Activated naive CD8-positive, alpha-beta T cell treated with anti-CD3 and anti-CD28 coated beads, Interleukin-2, amount 10 ng/mL, durations not matched to agents 7 days and 5 days (primary cell): Measurements from ENCODE around the gene RCAN1. TPM values are rescaled to one million over a fixed set of nuclear protein-coding genes. Genes with fewer than 3 reads are reported as not detected.

Experiments used
- ATAC-seq: fragments of 150-1000 bp; cut with Tn5 transposase; one replicate; pipeline ENCODE4 v1.10.0; 2021; ENCODE audit warnings: low read depth, moderate library complexity
- POLR2A ChIA-PET: fragments of 350-600 bp; sonication (Branson Sonifier 250); formaldehyde crosslinking; loops from one replicate; lab custom pipeline; 2021; ENCODE audit warnings: antibody characterized with exemption; lab: Charles Lee
- DNase-seq: peaks from one replicate; pipeline ENCODE4 v3.0.0; 2021
- H3K27ac Mint-ChIP-seq: one replicate; pipeline ENCODE4 v1.8.0; 2022; ENCODE audit warnings: mild to moderate bottlenecking, mixed read lengths
- H3K27me3 Mint-ChIP-seq: one replicate; pipeline ENCODE4 v1.8.0; 2022; ENCODE audit warnings: mild to moderate bottlenecking, moderate library complexity, mixed read lengths
- H3K36me3 Mint-ChIP-seq: one replicate; pipeline ENCODE4 v1.8.0; 2021; ENCODE audit warnings: mild to moderate bottlenecking, mixed read lengths
- H3K4me1 Mint-ChIP-seq: one replicate; pipeline ENCODE4 v1.8.0; 2021; ENCODE audit warnings: mixed read lengths
- H3K4me3 Mint-ChIP-seq: one replicate; pipeline ENCODE4 v1.8.0; 2022; ENCODE audit warnings: mild to moderate bottlenecking, moderate library complexity, mixed read lengths
- H3K9me3 Mint-ChIP-seq: one replicate; pipeline ENCODE4 v1.8.0; 2021; ENCODE audit warnings: mixed read lengths
- total RNA-seq, 2 experiments: library from RNA; stranded (reverse); gene quantifications; one replicate each; pipeline ENCODE4 v1.2.3, GENCODE V29; 2021

Gene RCAN1
- total RNA-seq, 2 experiments from 2014 or later, result 7.3 to 7.4 TPM

DNA sequence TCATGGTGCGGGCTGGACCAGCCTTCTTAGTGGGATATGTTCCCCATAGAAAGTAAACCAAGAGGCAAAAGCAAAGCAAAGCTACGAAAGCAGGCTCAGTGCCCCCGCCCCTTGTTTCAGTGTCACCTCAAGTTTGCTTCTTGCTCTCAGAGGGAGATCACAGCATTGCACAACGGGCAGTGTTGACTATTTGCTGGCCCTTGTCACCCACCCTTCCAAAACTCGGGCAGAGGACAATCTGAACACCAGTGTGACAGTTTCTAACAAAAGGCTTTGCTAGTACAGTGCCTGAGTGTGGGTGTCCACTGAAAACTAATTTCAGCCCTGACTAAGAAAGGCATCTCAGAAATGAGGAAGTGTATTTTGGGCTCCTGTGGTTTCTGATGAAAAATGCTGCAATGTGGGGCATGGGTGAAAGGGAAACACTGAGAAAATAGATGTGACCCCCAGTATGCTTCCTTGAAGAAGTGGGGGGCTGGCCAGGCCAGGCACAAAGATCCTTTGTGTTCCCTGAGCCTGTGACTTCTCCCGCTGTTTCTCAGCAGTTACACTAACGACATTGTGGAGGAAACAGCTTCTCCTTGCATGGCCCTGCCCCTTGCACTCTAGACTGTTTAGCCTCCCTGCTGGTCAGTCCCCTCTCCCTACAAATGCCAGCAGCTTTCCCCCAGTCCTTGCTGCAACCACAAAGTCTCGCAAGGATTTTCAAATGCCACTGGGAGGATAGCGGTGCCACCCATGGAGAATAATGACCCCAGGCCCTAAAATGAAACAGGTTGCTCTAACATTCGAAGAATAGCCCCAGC, 69.6 kb downstream of the RCAN1 start:
- Mint-ChIP-seq H3K4me3 (no peak overlapping the region), H3K9me3 (no peaks in the 10 kb centered on the region), H3K27ac (no peak overlapping the region), H3K36me3 (peaks cover 3% of the 10 kb centered on the region), H3K27me3 (no peaks in the 10 kb centered on the region), H3K4me1 (peaks cover 2% of the 10 kb centered on the region)
- POLR2A ChIA-PET, result no interaction called here
- ATAC-seq (no peak), DNase-seq (no peak)

- ATAC-seq, result no peak
- H3K9me3 Mint-ChIP-seq, result no peaks in the 10 kb centered on the region
These were observed 70.8 kb downstream of the RCAN1 start for GRCh38 chr21:34544032-34544496.

DNA sequence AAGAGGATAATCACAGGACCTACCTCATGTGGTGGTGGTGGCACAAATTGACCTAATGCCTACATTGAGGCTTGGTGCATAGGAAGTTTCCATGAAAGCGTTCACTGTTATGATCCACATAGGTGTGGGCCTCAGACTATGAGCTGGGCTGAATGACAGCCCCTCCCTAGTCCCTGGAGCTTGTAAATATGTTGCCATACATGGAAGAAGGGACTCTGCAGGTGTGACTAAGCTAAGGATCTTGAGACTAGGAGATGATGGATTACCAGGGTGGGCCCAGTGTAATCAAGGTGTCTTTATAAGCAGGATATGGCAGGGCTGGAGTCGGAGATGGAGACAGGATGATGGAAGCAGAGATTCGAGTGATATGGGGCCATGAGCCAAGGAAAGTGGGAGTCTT, 71.9 kb downstream of the RCAN1 start:
- H3K4me3 Mint-ChIP-seq, result no peak overlapping the region
- DNase-seq, result no peak
- no peak for ATAC-seq
- POLR2A ChIA-PET, result no interaction called here
- H3K27me3 Mint-ChIP-seq, result no peaks in the 10 kb centered on the region
- H3K27ac Mint-ChIP-seq, result no peak overlapping the region
- H3K36me3 Mint-ChIP-seq, result peaks cover 3% of the 10 kb centered on the region
- no peaks in the 10 kb centered on the region for H3K9me3 Mint-ChIP-seq
- peaks cover 2% of the 10 kb centered on the region for H3K4me1 Mint-ChIP-seq

More at GRCh38 chr21:34544032-34544496, 70.8 kb downstream of the RCAN1 start:
- no peak for DNase-seq
- Mint-ChIP-seq H3K4me3 (no peak overlapping the region), H3K4me1 (peaks cover 2% of the 10 kb centered on the region), H3K36me3 (peaks cover 3% of the 10 kb centered on the region), H3K27me3 (no peaks in the 10 kb centered on the region), H3K27ac (no peak overlapping the region)
- POLR2A ChIA-PET, result no interaction called here

DNA sequence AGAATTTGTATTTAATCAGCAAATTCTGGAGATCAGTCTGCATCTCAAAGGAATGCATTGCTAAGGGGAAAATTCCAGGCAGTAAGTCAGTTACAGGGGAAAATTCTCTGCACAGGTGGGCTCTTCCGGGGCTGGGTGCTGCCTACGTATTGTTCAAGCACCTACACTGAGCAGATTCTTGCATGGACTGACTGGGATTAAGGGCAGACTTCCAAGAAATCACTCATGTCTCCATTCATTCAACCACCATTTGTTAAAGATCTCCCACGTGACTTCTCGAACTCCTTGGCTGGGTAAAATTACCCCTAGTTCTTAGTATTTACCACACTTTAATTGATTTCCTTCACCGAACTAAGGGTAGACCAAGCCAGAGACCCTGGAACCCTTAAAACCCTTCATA, 74.7 kb downstream of the RCAN1 start:
- H3K27ac Mint-ChIP-seq, result no peak overlapping the region
- H3K27me3 Mint-ChIP-seq, result no peaks in the 10 kb centered on the region
- H3K36me3 Mint-ChIP-seq, result peaks cover 3% of the 10 kb centered on the region
- H3K4me1 Mint-ChIP-seq, result peaks cover 2% of the 10 kb centered on the region
- no peak for DNase-seq
- ATAC-seq, result no peak
- H3K9me3 Mint-ChIP-seq, result no peaks in the 10 kb centered on the region
- POLR2A ChIA-PET, result no interaction called here
- H3K4me3 Mint-ChIP-seq, result no peak overlapping the region

GRCh38 chr21:34537838-34538237, 77.1 kb downstream of the RCAN1 start:
- Mint-ChIP-seq H3K9me3 (no peaks in the 10 kb centered on the region), H3K4me3 (no peak overlapping the region), H3K36me3 (no peaks in the 10 kb centered on the region), H3K27ac (no peak overlapping the region), H3K4me1 (peaks cover 4% of the 10 kb centered on the region), H3K27me3 (no peaks in the 10 kb centered on the region)
- ATAC-seq, result no peak
- DNase-seq, result no peak
- POLR2A ChIA-PET, result no interaction called here

DNA sequence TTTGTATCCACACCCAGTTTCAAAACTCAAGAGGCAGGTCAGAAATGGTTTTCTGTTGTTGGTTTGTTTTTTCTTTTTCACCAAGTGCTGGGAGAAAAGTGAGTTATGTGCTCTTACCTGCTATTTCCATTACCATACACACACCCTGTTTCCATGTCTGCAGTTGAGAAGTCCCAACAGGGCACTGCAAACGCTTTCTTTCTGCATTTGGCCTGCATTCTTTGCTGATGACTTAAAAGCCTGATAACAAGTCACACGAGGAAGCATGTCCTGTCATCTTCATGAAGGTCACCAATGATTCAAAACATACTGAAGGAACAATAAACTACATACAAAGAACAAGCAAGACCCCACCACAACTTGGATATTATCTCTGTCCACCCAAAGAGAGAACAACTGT, 78.1 kb downstream of the RCAN1 start:
- no peak for ATAC-seq
- no peaks in the 10 kb centered on the region for H3K27me3 Mint-ChIP-seq

DNA sequence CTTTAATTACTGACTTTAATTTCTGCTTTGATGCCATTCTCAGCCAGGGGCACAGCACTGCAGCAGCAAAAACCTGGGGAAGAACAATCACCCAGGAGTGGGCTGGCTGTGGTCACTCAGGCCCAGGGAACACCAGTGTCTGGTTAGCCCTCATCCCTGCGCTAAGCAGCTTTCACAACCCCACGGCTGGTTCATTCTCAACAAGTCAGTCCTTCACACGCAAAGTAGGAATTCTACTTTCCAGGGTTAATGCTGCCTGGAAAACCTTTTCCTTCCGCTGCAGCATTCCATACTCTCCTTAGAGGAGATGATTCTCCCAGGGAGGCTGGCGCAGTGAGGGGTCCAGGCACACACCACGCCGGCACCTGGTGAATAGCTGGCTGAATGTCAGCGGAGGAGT, 78.6 kb downstream of the RCAN1 start:
- POLR2A ChIA-PET, result no interaction called here
- H3K4me1 Mint-ChIP-seq, result peaks cover 4% of the 10 kb centered on the region
- H3K9me3 Mint-ChIP-seq, result no peaks in the 10 kb centered on the region
- no peaks in the 10 kb centered on the region for H3K27me3 Mint-ChIP-seq
- no peak overlapping the region for H3K27ac Mint-ChIP-seq
- no peak for DNase-seq
- no peak overlapping the region for H3K4me3 Mint-ChIP-seq
- no peaks in the 10 kb centered on the region for H3K36me3 Mint-ChIP-seq
- no peak for ATAC-seq

More for the DNA sequence above, 78.1 kb downstream of the RCAN1 start:
- POLR2A ChIA-PET, result no interaction called here
- H3K27ac Mint-ChIP-seq, result no peak overlapping the region
- H3K4me3 Mint-ChIP-seq, result no peak overlapping the region
- DNase-seq, result no peak
- H3K36me3 Mint-ChIP-seq, result no peaks in the 10 kb centered on the region
- peaks cover 4% of the 10 kb centered on the region for H3K4me1 Mint-ChIP-seq
- no peaks in the 10 kb centered on the region for H3K9me3 Mint-ChIP-seq

DNA sequence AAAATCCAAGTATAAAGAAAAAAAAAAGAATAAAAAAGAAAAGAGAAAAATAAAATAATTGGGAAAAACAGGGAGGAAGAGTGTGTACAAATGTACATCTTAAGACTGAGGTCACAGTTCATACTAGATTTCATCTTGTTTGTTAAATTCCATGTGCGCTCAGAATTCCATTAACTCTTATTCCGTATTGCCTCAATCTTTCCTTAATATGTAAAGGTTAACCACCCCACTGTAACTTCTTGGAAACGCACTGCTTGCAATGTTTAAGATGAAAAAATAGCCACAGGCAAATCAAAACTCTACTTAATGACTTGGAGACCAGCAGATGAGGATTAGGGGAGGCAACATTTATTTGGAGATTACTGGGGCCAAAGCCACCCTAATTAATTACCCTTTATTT, 79.0 kb downstream of the RCAN1 start:
- H3K4me3 Mint-ChIP-seq, result no peak overlapping the region
- no peak for ATAC-seq
- H3K9me3 Mint-ChIP-seq, result no peaks in the 10 kb centered on the region
- no peaks in the 10 kb centered on the region for H3K36me3 Mint-ChIP-seq
- POLR2A ChIA-PET, result no interaction called here
- H3K27ac Mint-ChIP-seq, result no peak overlapping the region
- no peak for DNase-seq
- no peaks in the 10 kb centered on the region for H3K27me3 Mint-ChIP-seq
- peaks cover 4% of the 10 kb centered on the region for H3K4me1 Mint-ChIP-seq

DNA sequence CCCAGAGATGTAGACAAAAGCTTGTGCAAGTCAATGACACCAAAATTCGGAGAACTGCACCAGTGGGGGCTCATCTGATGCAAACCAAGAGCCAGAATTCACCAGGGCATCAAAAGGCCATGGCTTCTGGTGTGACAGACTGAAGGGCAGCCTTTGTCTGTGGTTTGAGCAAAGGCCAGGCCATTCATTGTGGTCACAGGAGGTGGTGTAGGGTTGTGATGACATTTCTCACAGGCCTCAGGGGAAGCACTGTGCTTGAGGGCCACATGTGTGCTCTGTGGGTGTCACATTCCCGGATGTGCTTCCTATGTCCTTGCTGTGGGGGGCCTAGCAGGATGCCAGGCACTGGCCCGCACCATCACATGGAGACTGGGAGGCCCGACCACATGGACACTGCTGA, 80.4 kb downstream of the RCAN1 start:
- POLR2A ChIA-PET, result no interaction called here
- ATAC-seq (no peak), DNase-seq (no peak)
- H3K9me3 Mint-ChIP-seq, result no peaks in the 10 kb centered on the region
- H3K4me3 Mint-ChIP-seq, result no peak overlapping the region
- no peaks in the 10 kb centered on the region for H3K27me3 Mint-ChIP-seq
- no peaks in the 10 kb centered on the region for H3K36me3 Mint-ChIP-seq
- H3K27ac Mint-ChIP-seq, result no peak overlapping the region
- H3K4me1 Mint-ChIP-seq, result peaks cover 4% of the 10 kb centered on the region

DNA sequence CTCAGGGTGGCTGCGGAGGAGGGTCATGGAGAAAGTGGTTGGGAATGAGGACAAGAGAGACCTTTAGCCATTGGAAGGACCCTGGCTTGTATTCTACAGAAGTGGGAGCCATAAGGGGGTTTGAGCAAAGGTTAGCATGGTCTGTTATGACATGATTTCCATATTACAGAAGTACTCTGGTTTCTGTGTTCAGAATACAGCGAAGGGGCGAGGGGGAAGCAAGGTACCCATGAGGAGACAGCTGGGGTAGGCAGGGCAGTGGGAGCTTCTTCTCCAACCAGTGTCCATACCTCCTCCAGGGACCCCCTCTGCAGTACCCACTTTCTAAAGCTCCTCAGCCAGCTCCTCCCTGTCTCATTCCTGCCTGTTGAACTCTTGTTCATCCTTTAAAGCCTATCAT, 81.0 kb downstream of the RCAN1 start:
- DNase-seq, result no peak
- no peaks in the 10 kb centered on the region for H3K36me3 Mint-ChIP-seq
- ATAC-seq, result no peak
- no peak overlapping the region for H3K4me3 Mint-ChIP-seq
- POLR2A ChIA-PET, result no interaction called here
- H3K9me3 Mint-ChIP-seq, result no peaks in the 10 kb centered on the region
- H3K4me1 Mint-ChIP-seq, result peaks cover 4% of the 10 kb centered on the region
- no peaks in the 10 kb centered on the region for H3K27me3 Mint-ChIP-seq
- H3K27ac Mint-ChIP-seq, result no peak overlapping the region

DNA sequence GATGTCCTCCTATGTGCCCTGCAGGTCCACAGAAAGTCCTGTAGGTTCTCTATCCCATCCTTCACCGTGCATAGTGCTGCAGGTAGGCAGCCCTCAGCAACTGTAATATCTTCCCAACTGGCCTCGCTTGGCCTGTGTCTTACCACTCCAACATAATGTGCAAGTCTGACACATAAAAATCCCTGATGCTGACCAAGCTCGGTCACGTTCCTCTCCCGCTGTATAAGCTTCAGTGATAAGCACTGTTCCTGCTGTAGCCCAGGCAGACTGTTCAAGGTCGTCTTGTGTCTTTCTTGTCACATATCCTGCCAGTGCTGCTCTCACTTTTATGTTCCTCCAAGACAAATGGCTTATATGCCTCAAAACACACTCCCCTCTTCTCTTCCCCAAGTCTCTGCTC, 83.5 kb downstream of the RCAN1 start:
- ATAC-seq (no peak), DNase-seq (no peak)
- Mint-ChIP-seq H3K4me3 (no peak overlapping the region), H3K9me3 (no peaks in the 10 kb centered on the region), H3K36me3 (no peaks in the 10 kb centered on the region), H3K27me3 (no peaks in the 10 kb centered on the region), H3K27ac (no peak overlapping the region), H3K4me1 (peaks cover 8% of the 10 kb centered on the region)
- POLR2A ChIA-PET, result no interaction called here

DNA sequence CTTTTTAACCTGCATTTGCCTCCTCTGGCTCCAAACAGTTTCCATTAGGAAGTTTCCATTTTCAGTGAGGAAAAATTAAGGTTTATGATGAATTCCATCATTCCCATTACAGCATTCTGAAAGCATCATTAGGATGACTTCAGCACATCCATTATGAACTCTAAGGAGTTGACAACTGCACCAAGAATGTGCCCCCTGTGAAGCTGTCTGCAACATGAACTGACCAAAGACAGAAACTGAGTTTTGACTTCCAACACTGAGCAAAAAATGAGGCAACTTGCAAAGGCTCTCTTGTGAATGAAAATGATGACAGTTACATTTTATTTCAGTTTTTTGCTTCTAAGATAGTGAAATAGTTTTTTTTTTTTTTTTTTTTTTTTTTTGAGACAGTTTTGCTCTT, 84.7 kb downstream of the RCAN1 start:
- POLR2A ChIA-PET, result no interaction called here
- no peaks in the 10 kb centered on the region for H3K36me3 Mint-ChIP-seq
- DNase-seq, result no peak
- H3K4me1 Mint-ChIP-seq, result peaks cover 10% of the 10 kb centered on the region
- no peaks in the 10 kb centered on the region for H3K9me3 Mint-ChIP-seq
- H3K4me3 Mint-ChIP-seq, result no peak overlapping the region
- H3K27ac Mint-ChIP-seq, result no peak overlapping the region
- H3K27me3 Mint-ChIP-seq, result no peaks in the 10 kb centered on the region
- ATAC-seq, result no peak

DNA sequence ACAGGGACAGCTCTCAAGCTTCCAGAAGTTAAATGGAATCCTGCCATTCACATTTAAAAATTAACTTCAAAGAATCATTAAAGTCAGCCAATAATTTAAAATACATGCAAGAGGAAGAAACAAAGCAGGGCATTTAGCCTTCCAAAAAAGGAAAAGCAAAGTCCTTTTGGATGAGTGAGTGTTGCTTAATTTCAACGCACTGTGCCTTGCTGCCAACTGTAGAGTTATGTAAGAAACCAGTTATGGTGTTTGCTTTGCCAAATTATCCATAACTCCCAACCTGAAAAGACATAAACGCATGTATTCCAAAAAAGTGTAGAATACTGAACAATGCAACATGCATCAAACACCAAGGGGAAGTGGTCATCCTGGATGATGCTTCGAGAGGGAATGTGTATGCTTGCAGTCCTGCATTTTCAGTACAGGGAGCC, 86.8 kb downstream of the RCAN1 start:
- Mint-ChIP-seq H3K27ac (no peak overlapping the region), H3K9me3 (no peaks in the 10 kb centered on the region), H3K4me1 (peaks cover 5% of the 10 kb centered on the region), H3K4me3 (no peak overlapping the region), H3K27me3 (no peaks in the 10 kb centered on the region), H3K36me3 (no peaks in the 10 kb centered on the region)
- POLR2A ChIA-PET, result no interaction called here
- DNase-seq (no peak), ATAC-seq (no peak)

- Mint-ChIP-seq H3K4me3 (peak overlapping the region; percentile 36), H3K36me3 (no peaks in the 10 kb centered on the region), H3K27ac (no peak overlapping the region), H3K4me1 (peaks cover 5% of the 10 kb centered on the region), H3K27me3 (no peaks in the 10 kb centered on the region), H3K9me3 (no peaks in the 10 kb centered on the region)
- ATAC-seq (peak; percentile 36), DNase-seq (no peak)
- POLR2A ChIA-PET, result no interaction called here
These were observed 88.2 kb downstream of the RCAN1 start for GRCh38 chr21:34526618-34527290.
